Kidney epithelial cell (primary cell): ENCODE data around the gene LINC00632. TPM values are rescaled to one million over a fixed set of nuclear protein-coding genes. Genes with fewer than 3 reads are reported as not detected.

Experiments
- DNase-seq: peaks from one replicate; pipeline ENCODE4 v3.0.0-alpha.2; 2010; ENCODE audit warnings: low read depth
- H3K27me3 ChIP-seq: 2 replicates; pipeline ENCODE4 v1.6.0; 2011; ENCODE audit warnings: low read length; ENCODE audit not compliant: control insufficient read depth, insufficient read depth
- H3K36me3 ChIP-seq: 2 replicates; pipeline ENCODE4 v1.5.1; 2011; ENCODE audit warnings: low read length; ENCODE audit not compliant: control insufficient read depth, insufficient read depth
- H3K4me3 ChIP-seq: 2 replicates; pipeline ENCODE4 v1.5.1; 2011; ENCODE audit warnings: low read depth, mild to moderate bottlenecking, control low read depth, low read length
- CTCF ChIP-seq: IDR thresholded peaks from 2 replicates; pipeline ENCODE4 v1.5.1; 2011; ENCODE audit warnings: mild to moderate bottlenecking, moderate library complexity, low read length, control low read depth, inconsistent platforms; ENCODE audit not compliant: insufficient read depth, poor library complexity, severe bottlenecking
- total RNA-seq: library from RNA; depleted of rRNA; stranded (reverse); fragments of >200 nt; gene quantifications from 2 replicates; pipeline ENCODE4 v1.2.3, GENCODE V29; 2015

Gene LINC00632
- total RNA-seq, 1 donor from 2014 or later = 1.4 TPM

GRCh38 chrX:140836874-140837273 is 127.3 kb downstream of the LINC00632 start:
- Histone ChIP-seq H3K36me3 (no peaks in the 10 kb centered on the region), H3K4me3 (no peak overlapping the region), H3K27me3 (no peaks in the 10 kb centered on the region)
- no peak for DNase-seq
- no peak for TF ChIP-seq CTCF

Other genes with a start within 250 kb of the LINC00632 start
- gene SOX3, start 204.7 kb upstream of the LINC00632 start, total RNA-seq = not detected in 2 replicates